Measurements from ENCODE around the gene HNRNPA0. TPM values are rescaled to one million over a fixed set of nuclear protein-coding genes. Genes with fewer than 3 reads are reported as not detected.

The HNRNPA0 gene
- total and polyA plus RNA-seq, 2 of the 8 experiments (the other 6 are each of a cell fraction or from before 2014, with no cell fraction given): 22.0 to 71.3 TPM

GRCh38 chr5:137731176-137731575, 23.0 kb downstream of the HNRNPA0 start:
- Histone ChIP-seq H3K4me1 (replicated peaks in 1 of 4; ENCODE audit: control insufficient read depth in 3 of 4, insufficient read depth in 4 of 4, low read length in 3 of 4) (peaks cover under 1 to 9% (median 6%) of the 10 kb centered on the region in 4 experiments; a peak in 5 of 7 replicates), H3K14ac (ENCODE audit: insufficient read length) (no peak overlapping the region), H3K79me2 (ENCODE audit: control insufficient read depth in 1 of 2, insufficient read depth in 2 of 2, low read length in 2 of 2) (peaks cover 6 to 49% of the 10 kb centered on the region in 2 experiments; a peak in 3 of 4 replicates), H2BK20ac (ENCODE audit: low read length) (no peak overlapping the region), H3K27ac (ENCODE audit: low read depth, low read length) (no peak overlapping the region), H3K79me1 (ENCODE audit: low read depth, low read length) (peaks cover 6% of the 10 kb centered on the region), H3K23ac (ENCODE audit: insufficient read length) (no peak overlapping the region), H3K4ac (replicated peaks; ENCODE audit: insufficient read length, low read depth, low read length) (no peak overlapping the region), H2BK15ac (ENCODE audit: low read length) (no peak overlapping the region), H2BK12ac (ENCODE audit: low read depth, low read length) (no peak overlapping the region), H2AFZ (ENCODE audit: low read length) (no peak overlapping the region), H3K4me3 (ENCODE audit: extremely low read depth in 1 of 4, insufficient read depth in 2 of 4, low read depth in 3 of 4, low read length in 4 of 4) (no peak overlapping the region), H3K9ac (replicated peaks in 1 of 4; ENCODE audit: extremely low read depth in 1 of 4, low read depth in 3 of 4, low read length in 3 of 4) (no peak overlapping the region), H4K5ac (ENCODE audit: insufficient read length, low read depth, low read length) (no peak overlapping the region), H4K91ac (replicated peaks; ENCODE audit: insufficient read length, low read length) (no peak overlapping the region), H2AK5ac (ENCODE audit: low read depth, low read length) (no peak overlapping the region), H3K56ac (replicated peaks; ENCODE audit: insufficient read length, low read depth, low read length) (no peak overlapping the region), H3K9me3 (ENCODE audit: insufficient read depth in 2 of 2, low read depth in 1 of 2, low read length in 1 of 2) (no peaks in the 10 kb centered on the region), H3K4me2 (ENCODE audit: insufficient read depth in 1 of 2, low read depth in 2 of 2, low read length in 2 of 2) (no peak overlapping the region), H3K27me3 (replicated peaks in 1 of 4; ENCODE audit: control insufficient read depth in 3 of 4, extremely low read depth in 1 of 4, insufficient read depth in 3 of 4, low read length in 3 of 4) (no peaks in the 10 kb centered on the region), H3K18ac (ENCODE audit: extremely low read depth, low read length) (no peak overlapping the region), H3K36me3 (ENCODE audit: control insufficient read depth in 2 of 4, insufficient read depth in 4 of 4, low read length in 3 of 4) (no peaks in the 10 kb centered on the region), H2BK120ac (replicated peaks; ENCODE audit: low read depth, low read length) (no peak overlapping the region), H3K23me2 (ENCODE audit: low read depth, low read length) (peaks cover 12% of the 10 kb centered on the region; the same call in 1 of the 2 replicates), H2BK5ac (ENCODE audit: low read depth, low read length) (no peak overlapping the region), H4K8ac (ENCODE audit: extremely low read depth, insufficient read depth, low read length) (no peak overlapping the region), H4K20me1 (replicated peaks in 1 of 2; ENCODE audit: control insufficient read depth in 1 of 2, insufficient read depth in 2 of 2, low read length in 2 of 2) (no peaks in the 10 kb centered on the region)
- WGBS, 2 experiments (ENCODE audit: extremely low coverage in 1 of 2, insufficient coverage in 1 of 2, insufficient read length in 1 of 2, insufficient replicate concordance in 2 of 2, low coverage in 1 of 2, low lambda C conversion rate in 2 of 2, missing lambda C conversion rate in 1 of 2): 88% methylated on average over 3 of the region's 3 CpGs; no CpG with 5 or more reads in 1 of the 2 experiments
- ChIA-PET CTCF (ENCODE audit: partially characterized antibody) (interaction anchor here (0.6 to 1.8 kb wide), 5 partner anchors 9 to 70 kb away, joined by 3 to 12 read pairs (median 5); no protein-coding TSS in a partner anchor), POLR2A (ENCODE audit: partially characterized antibody) (interaction anchor here (1.1 to 3.4 kb wide), 2 partner anchors 10 to 22 kb away, joined by 4 to 12 read pairs; partner anchors contain the start of gene HNRNPA0)
- no peak for FAIRE-seq
- TF ChIP-seq TEAD4 (IDR thresholded peaks at IDR 0.05; ENCODE audit: low read depth, low read length) (no peak), KDM5A (IDR thresholded peaks at IDR 0.05; ENCODE audit: low read length) (no peak), SP2 (IDR thresholded peaks at IDR 0.05; ENCODE audit: low read length) (no peak), MAFK (IDR thresholded peaks at IDR 0.05; ENCODE audit: low read depth, low read length) (no peak), CBX5 (IDR thresholded peaks at IDR 0.05; ENCODE audit: low read depth, low read length) (no peak), SP4 (IDR thresholded peaks at IDR 0.05; ENCODE audit: low read length) (no peak), SP1 (IDR thresholded peaks at IDR 0.05; ENCODE audit: low read depth, low read length) (no peak), ASH2L (IDR thresholded peaks at IDR 0.05; ENCODE audit: low read length) (no peak), JUN (IDR thresholded peaks at IDR 0.05; ENCODE audit: low read depth, low read length) (no peak), BRCA1 (IDR thresholded peaks at IDR 0.05; ENCODE audit: low read depth, low read length) (no peak)
- no peak for DNase-seq (ENCODE audit: low read depth in 1 of 2, low spot score in 2 of 2)

Measured in H1 (cell line).